HG03103 (cell line): ENCODE results near the gene KLRB1.
"Not testable (repeated sequence)": the region's sequence is repeated elsewhere in the genome, so short reads cannot be mapped to it uniquely, and the experiment has no call there.

Experiments
- ATAC-seq: cut with Tn5 transposase; IDR thresholded peaks from one replicate; pipeline ENCODE4 v1.9.1; 2021; ENCODE audit warnings: low read depth; ENCODE audit not compliant: unreplicated experiment

The KLRB1 gene

GRCh38 chr12:9545489-9545888 is 62.2 kb downstream of the KLRB1 start:
- ATAC-seq, result not testable (repeated sequence)
